Measurements from ENCODE around the gene UNC5C. TPM values are rescaled to one million over a fixed set of nuclear protein-coding genes. Genes with fewer than 3 reads are reported as not detected.
A peak's percentile ranks its signal among the peaks of the same experiment; 100 is the strongest.

The UNC5C gene
- total RNA-seq, 1 donor from 2014 or later = not detected

DNA sequence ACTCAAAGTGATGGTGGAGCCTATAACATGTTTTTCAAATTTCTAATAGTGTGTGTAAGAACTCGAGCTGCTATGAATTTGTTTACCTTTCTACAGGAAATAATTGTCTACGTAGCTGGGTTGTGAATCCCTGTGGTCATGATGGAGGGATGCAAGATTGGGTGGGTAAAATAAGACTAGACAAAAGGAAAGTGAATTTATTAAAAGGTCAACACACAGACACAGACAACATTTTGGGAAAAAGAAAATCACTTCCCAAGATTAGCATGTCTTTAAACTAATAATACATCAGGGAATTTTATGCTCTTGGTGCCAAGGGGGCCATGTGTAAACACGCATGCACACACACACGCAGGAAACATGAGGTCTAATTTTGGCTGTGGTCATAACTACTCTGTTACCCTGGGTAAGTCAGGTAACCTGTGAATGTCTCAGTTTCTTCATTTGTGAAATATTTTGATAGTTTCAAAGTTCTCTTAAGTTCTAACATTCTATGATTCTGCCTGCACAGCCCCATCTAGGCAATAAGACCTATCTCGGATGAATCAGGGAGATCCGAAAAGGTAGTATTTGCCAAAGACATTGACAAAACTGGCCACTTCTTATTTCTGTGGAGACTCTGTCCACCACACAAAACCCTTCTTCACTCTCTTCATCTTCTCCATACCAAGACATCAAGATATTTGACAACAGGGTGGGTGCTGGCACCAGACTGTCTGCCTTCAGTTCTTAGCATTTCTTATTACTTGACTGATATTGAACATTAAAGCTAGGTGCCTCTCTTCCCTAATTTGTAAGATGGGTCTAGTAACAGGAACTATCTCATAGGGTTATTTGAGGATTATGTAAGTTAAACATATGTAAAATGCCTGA, 1.6 kb upstream of the UNC5C start:
- ChIA-PET POLR2A (no interaction called here), CTCF (no interaction called here)
- Mint-ChIP-seq H3K4me1 (peaks cover 12% of the 10 kb centered on the region), H3K36me3 (ENCODE audit: low read depth) (no peaks in the 10 kb centered on the region), H3K27me3 (peaks cover 37% of the 10 kb centered on the region), H3K4me3 (peak overlapping the region; percentile 38), H3K27ac (no peak overlapping the region), H3K9me3 (no peaks in the 10 kb centered on the region)
- TF ChIP-seq, protein P1, sequence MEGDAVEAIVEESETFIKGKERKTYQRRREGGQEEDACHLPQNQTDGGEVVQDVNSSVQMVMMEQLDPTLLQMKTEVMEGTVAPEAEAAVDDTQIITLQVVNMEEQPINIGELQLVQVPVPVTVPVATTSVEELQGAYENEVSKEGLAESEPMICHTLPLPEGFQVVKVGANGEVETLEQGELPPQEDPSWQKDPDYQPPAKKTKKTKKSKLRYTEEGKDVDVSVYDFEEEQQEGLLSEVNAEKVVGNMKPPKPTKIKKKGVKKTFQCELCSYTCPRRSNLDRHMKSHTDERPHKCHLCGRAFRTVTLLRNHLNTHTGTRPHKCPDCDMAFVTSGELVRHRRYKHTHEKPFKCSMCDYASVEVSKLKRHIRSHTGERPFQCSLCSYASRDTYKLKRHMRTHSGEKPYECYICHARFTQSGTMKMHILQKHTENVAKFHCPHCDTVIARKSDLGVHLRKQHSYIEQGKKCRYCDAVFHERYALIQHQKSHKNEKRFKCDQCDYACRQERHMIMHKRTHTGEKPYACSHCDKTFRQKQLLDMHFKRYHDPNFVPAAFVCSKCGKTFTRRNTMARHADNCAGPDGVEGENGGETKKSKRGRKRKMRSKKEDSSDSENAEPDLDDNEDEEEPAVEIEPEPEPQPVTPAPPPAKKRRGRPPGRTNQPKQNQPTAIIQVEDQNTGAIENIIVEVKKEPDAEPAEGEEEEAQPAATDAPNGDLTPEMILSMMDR (IDR thresholded peaks at IDR 0.05) = no peak
- ATAC-seq (ENCODE audit: low read depth) (no peak), DNase-seq (no peak)
- intact Hi-C loops (cut with micrococcal nuclease) = no loop called here

DNA sequence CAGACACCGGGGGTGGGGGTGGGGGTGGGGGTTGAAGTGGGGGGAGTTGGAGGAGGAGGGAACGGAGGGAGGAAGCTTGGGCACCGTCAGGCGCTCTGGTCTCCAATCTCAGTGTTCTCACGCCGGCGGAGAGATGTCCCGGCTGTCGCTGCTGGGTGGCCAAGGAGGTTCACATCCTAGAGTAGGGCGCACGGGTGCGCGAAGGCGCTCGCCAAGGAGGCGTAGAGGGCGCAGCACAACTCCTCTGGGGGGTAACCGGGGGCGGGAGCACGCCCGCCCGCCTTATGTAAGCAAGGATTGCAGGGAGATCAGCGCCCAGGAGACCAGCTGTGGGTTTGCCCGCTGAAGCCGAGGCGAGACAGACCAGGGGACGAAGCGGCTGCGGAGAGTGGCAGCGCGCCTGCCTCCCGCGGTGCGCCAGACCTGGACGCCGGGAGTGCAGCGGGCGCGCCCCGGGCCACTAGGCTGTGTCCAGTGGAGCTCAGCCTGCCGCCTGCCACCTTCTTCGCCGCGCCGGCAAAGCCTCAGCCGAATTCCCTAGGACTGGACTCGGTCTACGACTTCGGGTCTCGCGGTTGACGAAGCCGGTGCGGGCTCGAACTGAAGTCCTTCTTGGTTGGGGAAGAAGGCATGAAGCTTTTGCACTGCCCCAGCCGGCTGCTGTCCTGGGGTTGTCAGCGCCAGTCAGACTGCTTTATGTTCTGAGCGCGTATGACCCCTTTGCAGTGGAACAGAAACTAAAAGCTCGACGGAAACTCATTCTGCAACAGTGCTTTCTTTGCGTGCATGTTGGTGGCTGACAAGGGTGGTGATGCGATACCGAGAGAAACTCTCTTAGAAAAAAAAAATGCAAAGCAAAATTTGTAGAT, 707 bp upstream of the UNC5C start:
- no peak for ATAC-seq (ENCODE audit: low read depth)
- no peaks in the 10 kb centered on the region for H3K36me3 Mint-ChIP-seq (ENCODE audit: low read depth)
- POLR2A ChIA-PET = no interaction called here

DNA sequence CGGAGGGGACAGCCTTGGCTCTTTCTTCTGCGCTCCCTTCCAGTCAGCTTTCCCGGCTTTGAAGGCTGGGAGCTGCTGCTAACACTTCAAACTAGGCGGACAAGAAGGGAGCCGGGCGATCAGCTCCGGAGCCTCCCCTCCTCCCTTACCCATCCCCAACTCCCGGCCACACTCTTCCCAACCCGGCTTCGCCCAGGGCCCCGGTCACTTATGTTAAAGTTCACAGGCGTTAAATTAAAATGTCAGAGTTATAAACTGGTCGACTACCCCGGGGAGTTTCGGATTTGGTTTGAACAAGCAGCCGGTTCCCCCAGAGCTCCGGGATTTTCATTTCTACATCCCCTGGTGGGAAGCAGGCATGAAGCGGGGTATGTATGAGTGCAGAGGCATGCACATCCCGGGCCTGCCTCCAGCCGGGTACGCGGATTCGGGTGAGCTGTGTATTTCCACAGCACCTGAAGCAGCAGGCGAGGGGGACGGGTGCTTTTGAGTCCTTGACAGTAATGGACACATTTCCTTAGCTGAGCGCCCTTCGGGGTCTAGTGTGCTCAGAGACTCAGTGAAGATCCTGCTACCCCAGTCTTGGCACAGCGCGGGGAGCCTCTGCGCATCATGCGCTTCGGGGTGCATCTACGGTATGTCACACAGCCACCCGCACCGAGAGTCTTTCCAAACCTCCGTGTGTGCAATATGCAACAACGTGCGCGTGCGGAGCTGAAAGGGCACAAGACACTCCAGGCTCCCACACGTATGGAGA, 880 bp downstream of the UNC5C start:
- CTCF ChIA-PET = no interaction called here
- Mint-ChIP-seq H3K4me1 (peaks cover 12% of the 10 kb centered on the region), H3K9me3 (no peaks in the 10 kb centered on the region), H3K36me3 (ENCODE audit: low read depth) (no peaks in the 10 kb centered on the region), H3K27me3 (peaks cover 37% of the 10 kb centered on the region), H3K27ac (no peak overlapping the region), H3K4me3 (no peak overlapping the region)
- POLR2A ChIA-PET = no interaction called here
- DNase-seq = no peak
- TF ChIP-seq, protein P1 (IDR thresholded peaks at IDR 0.05) = no peak
- no peak for ATAC-seq (ENCODE audit: low read depth)
- intact Hi-C loops (cut with micrococcal nuclease) = no loop called here

More for the DNA sequence above, 707 bp upstream of the UNC5C start:
- no peak for DNase-seq
- intact Hi-C loops (cut with micrococcal nuclease) = no loop called here
- CTCF ChIA-PET = interaction anchor here (0.5 kb wide), 1 partner anchor 60 kb away, joined by 3 read pairs; no protein-coding TSS in a partner anchor
- Mint-ChIP-seq H3K9me3 (no peaks in the 10 kb centered on the region), H3K27me3 (peaks cover 37% of the 10 kb centered on the region), H3K27ac (no peak overlapping the region), H3K4me3 (peak overlapping the region; percentile 41), H3K4me1 (peaks cover 12% of the 10 kb centered on the region)
- TF ChIP-seq, protein P1 (IDR thresholded peaks at IDR 0.05) = no peak

DNA sequence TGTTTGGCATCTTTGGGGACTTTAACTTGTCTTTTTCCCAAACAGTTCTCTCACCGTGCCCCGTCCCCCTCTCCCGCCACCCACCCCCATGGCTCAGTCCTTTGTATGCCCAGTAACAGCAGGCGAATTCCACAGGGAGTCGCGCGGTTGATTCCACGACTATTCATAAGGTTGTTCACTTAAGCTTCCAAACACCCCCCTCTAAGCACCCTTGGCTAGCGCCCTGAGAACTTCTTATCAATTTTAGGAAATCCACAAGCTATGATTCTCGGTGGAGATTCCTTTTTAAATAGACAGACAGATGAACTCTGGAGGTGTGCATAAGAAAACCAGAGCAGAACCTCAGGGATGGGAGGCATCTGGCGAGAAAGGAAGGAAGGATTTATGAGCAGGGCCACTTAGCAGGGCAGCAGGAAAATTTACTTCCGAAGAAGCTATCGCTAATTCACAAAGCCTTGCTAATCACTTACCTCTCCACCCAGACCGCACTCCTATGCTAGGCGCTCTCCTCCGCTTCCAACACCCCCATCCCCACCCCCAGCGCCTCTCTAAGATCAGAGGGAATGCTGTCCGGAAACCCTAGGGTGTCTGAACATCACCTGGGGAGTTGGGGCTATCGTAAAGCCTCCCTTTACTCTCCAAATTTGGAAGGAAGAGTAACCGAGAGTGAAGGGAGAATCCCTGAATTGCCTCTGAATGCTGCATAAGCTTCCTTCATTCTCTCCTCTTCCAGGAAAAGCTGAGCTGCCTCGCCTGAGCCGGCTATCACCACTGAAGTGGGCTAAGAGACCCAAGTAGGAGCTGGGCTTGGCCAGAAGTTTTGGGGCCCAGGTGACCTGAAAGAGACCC, 1.7 kb downstream of the UNC5C start:
- peaks cover 12% of the 10 kb centered on the region for H3K4me1 Mint-ChIP-seq
- ChIA-PET CTCF (no interaction called here), POLR2A (no interaction called here)
- no peak overlapping the region for H3K27ac Mint-ChIP-seq
- DNase-seq (no peak), ATAC-seq (ENCODE audit: low read depth) (no peak)
- H3K9me3 Mint-ChIP-seq = no peaks in the 10 kb centered on the region
- TF ChIP-seq, protein P1 (IDR thresholded peaks at IDR 0.05) = no peak
- intact Hi-C loops (cut with micrococcal nuclease) = no loop called here
- H3K4me3 Mint-ChIP-seq = no peak overlapping the region
- peaks cover 37% of the 10 kb centered on the region for H3K27me3 Mint-ChIP-seq
- H3K36me3 Mint-ChIP-seq (ENCODE audit: low read depth) = no peaks in the 10 kb centered on the region

Data from activated B cell treated with CpG ODN at 0.5 μM for 24 hours (primary cell).